Left ventricle myocardium inferior (tissue), 1 donor: ENCODE data around the gene CMKLR1. TPM values are rescaled to one million over a fixed set of nuclear protein-coding genes. Genes with fewer than 3 reads are reported as not detected.

Source experiments
- DNase-seq: peaks from one replicate; pipeline ENCODE4 v3.0.0-alpha.2; 2020
- H3K27ac ChIP-seq: fragments of 200-600 bp; replicated peaks from 2 replicates; pipeline ENCODE4 v1.8.0; 2021
- H3K27me3 ChIP-seq: fragments of 200-600 bp; 2 replicates; pipeline ENCODE4 v1.8.0; 2021; ENCODE audit warnings: low read depth
- H3K36me3 ChIP-seq: fragments of 200-600 bp; 2 replicates; pipeline ENCODE4 v1.8.0; 2021
- H3K4me1 ChIP-seq: fragments of 200-600 bp; 2 replicates; pipeline ENCODE4 v1.8.0; 2021
- H3K4me3 ChIP-seq: fragments of 200-600 bp; 2 replicates; pipeline ENCODE4 v1.8.0; 2021; ENCODE audit warnings: mild to moderate bottlenecking, moderate library complexity
- H3K9me3 ChIP-seq: fragments of 200-600 bp; replicated peaks from 2 replicates; pipeline ENCODE4 v1.8.0; 2021
- intact Hi-C: fragments of 100-400 bp; cut with micrococcal nuclease; formaldehyde crosslinking; loops from one replicate; pipeline ENCODE4 v1.11.0; 2022
- total RNA-seq: library from RNA; stranded (reverse); fragmentation: NEBNext Ultra II Directional; extraction: Animal tissue kit (Norgen Biotek cat#: 25700); gene quantifications from one replicate; pipeline ENCODE4 v1.2.1, GENCODE V29; 2021
- TF ChIP-seq, protein P1 (sequence below): fragments of 200-600 bp; IDR thresholded peaks from 2 replicates; pipeline ENCODE4 v1.8.0; 2021; ENCODE audit warnings: antibody characterized with exemption, mild to moderate bottlenecking, borderline replicate concordance
- donor health status: DM: no; HTN: yes; CAD: no; lungs with severe emphysema.

CMKLR1 gene
- total RNA-seq, 1 donor from 2014 or later, result 5.7 TPM

DNA sequence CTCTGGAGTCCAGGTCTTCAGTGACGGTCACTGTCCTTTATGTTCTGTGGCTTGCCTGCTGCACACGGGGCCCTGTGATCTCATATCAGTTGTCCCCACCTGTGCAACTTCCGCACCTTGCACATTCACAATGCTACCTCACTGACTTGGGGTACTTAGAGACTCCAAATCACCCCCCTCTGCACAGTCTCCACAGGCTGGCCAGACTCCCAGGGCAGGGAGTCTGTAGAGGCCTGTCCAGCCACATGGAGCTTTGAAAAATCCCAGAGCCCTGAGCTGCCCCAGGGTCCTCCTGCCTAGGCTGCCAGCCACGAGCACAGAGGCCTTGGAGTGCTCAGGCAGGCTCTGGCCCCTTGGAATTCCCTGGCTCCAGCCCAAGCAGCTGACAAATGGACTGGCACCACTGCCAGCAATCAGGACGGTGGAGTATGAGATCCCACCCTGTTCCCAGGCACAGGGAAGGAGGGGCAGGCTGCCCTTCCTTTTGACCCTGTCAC, 26.4 kb downstream of the CMKLR1 start:
- H3K27ac ChIP-seq, result peak overlapping the region; percentile 80
- no peaks in the 10 kb centered on the region for H3K36me3 ChIP-seq
- peaks cover 68% of the 10 kb centered on the region for H3K4me1 ChIP-seq
- TF ChIP-seq, protein P1, sequence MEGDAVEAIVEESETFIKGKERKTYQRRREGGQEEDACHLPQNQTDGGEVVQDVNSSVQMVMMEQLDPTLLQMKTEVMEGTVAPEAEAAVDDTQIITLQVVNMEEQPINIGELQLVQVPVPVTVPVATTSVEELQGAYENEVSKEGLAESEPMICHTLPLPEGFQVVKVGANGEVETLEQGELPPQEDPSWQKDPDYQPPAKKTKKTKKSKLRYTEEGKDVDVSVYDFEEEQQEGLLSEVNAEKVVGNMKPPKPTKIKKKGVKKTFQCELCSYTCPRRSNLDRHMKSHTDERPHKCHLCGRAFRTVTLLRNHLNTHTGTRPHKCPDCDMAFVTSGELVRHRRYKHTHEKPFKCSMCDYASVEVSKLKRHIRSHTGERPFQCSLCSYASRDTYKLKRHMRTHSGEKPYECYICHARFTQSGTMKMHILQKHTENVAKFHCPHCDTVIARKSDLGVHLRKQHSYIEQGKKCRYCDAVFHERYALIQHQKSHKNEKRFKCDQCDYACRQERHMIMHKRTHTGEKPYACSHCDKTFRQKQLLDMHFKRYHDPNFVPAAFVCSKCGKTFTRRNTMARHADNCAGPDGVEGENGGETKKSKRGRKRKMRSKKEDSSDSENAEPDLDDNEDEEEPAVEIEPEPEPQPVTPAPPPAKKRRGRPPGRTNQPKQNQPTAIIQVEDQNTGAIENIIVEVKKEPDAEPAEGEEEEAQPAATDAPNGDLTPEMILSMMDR, result no peak
- intact Hi-C loops, result no loop called here
- no peak overlapping the region for H3K4me3 ChIP-seq
- no peaks in the 10 kb centered on the region for H3K9me3 ChIP-seq
- no peaks in the 10 kb centered on the region for H3K27me3 ChIP-seq
- DNase-seq, result peak; percentile 74

DNA sequence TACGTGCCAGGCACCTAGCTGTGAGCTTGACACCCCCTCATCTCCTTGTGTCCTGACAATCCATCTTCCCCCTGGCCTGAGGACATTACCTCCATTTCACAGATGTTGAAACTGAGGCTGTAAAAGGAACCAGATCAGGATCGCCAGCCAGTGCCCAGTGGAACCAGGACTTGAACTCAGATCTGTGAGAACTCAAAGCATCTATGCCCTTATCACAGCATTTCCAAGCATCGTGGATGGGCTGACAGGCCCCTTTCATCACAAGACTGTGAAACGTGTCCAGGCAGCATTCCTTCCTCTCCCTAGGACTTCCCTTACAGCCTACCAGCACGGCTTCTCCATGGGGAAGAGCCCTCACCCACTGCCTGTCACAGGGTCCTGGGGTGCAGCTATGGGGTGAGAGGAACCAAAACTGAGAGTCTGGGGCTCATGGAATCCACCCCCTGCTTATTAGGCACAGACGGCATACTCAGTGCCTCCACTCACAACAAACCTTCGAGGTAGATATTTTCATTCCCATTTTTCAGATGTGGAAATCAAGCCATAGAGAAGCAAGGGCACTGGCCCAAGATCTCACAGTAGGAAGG, 26.9 kb downstream of the CMKLR1 start:
- Histone ChIP-seq H3K4me1 (peaks cover 74% of the 10 kb centered on the region), H3K27ac (peak overlapping the region; percentile 80), H3K4me3 (no peak overlapping the region), H3K9me3 (no peaks in the 10 kb centered on the region), H3K27me3 (no peaks in the 10 kb centered on the region), H3K36me3 (no peaks in the 10 kb centered on the region)
- intact Hi-C loops, result no loop called here
- no peak for DNase-seq
- TF ChIP-seq, protein P1, result no peak

DNA sequence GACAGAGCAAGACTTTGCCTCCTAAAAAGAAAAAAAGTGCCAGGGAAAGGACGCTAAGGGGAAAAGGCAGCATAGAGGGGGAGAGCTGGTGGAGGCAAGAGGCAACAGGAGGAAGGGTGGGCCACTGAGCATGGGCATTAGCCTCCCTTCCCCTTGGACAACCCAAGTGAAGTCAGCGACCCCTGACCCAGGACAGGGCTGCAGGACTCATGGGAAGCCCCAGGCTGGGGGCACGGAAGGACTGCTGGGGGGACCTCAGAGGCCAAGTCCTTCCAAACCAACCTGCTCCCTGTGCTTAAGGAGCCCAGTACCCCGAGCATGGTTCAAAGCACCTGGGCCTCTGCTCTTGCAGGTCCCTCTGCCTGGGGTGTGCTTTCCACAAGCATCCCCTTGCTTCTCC, 27.5 kb downstream of the CMKLR1 start:
- TF ChIP-seq, protein P1, result no peak
- Histone ChIP-seq H3K36me3 (no peaks in the 10 kb centered on the region), H3K27me3 (no peaks in the 10 kb centered on the region), H3K4me1 (peaks cover 79% of the 10 kb centered on the region), H3K9me3 (no peaks in the 10 kb centered on the region), H3K27ac (peak overlapping the region; percentile 80), H3K4me3 (no peak overlapping the region)
- DNase-seq, result no peak
- intact Hi-C loops, result no loop called here

DNA sequence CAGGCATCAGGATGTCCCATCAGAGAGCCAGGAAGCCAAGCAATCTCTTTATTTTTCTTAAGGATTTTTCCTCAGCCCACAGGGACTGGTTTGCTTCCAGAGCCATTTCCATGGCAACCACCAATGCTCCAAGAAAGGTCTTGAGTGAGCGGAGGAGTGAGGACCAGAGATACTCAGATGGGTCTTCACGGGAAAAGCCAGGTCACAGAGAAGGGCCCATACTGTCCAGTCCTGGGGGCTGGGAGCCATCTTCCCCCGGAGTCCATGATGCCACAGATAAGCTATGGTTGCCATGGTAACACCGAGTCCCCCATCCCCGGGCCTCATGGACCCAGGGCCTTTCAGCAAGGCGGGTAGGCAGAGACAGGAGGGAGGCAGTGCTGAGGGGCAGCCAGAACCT, 28.6 kb downstream of the CMKLR1 start:
- Histone ChIP-seq H3K36me3 (no peaks in the 10 kb centered on the region), H3K4me1 (peaks cover 80% of the 10 kb centered on the region), H3K27me3 (no peaks in the 10 kb centered on the region), H3K27ac (no peak overlapping the region), H3K4me3 (no peak overlapping the region), H3K9me3 (no peaks in the 10 kb centered on the region)
- DNase-seq, result no peak
- TF ChIP-seq, protein P1, result no peak
- intact Hi-C loops, result no loop called here

DNA sequence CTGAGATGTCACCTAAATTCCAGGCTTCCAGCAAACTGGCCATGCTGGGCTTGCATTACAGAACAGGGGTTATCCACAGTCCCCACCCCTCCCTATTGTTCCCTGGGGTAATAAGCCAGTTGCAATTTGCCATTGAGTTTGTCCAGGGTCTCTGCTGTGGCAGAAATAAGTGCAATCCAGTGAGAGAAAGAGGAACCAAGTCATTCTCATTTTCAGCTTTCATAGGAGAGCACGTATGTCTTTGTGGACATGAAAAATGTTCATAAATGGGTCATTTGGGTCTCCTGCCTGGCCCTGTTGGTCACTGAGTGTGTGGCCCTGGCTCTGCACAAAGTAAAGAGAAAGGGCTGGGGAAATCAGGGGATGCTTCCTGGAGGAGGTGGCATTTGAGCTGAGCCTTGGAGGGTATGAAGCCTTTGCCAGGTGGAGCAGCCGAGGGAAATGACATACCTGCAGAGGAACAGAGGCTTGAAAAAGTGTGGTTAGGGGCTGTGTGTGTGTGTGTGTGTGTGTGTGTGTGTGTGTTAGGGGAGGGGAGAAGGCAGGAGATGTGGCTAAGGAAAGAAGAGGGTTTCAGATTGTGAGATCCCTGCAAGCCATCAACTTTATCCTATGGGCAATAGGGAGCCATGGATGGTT, 29.3 kb downstream of the CMKLR1 start:
- Histone ChIP-seq H3K9me3 (no peaks in the 10 kb centered on the region), H3K27ac (no peak overlapping the region), H3K27me3 (no peaks in the 10 kb centered on the region), H3K4me3 (no peak overlapping the region), H3K4me1 (peaks cover 87% of the 10 kb centered on the region), H3K36me3 (no peaks in the 10 kb centered on the region)
- no peak for DNase-seq
- intact Hi-C loops, result no loop called here
- TF ChIP-seq, protein P1, result no peak
